ENCODE results near the gene TMEM190. TPM values are rescaled to one million over a fixed set of nuclear protein-coding genes. Genes with fewer than 3 reads are reported as not detected.

TMEM190 gene
- total RNA-seq, 4 donors from 2014 or later, result 2.7 TPM; not detected in 3

DNA sequence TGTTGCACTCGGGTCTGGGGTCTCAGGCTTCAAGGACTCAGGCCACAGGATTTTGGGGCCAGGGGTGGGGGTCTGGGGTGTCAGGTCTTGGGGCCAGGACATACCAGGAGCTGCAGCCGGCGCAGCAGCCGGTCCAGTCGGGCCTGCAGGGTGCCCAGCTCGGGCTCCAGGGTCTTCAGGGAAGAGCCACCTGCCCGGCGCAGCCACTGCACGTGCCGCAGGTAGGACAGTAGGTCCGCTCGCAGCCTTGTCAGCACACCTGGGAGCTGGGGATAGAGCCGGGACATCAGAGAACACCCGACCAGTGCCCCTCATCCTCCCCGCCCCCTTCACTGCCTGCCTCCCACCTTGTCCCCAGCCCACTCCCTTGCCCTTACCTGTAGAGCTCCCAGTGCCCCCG lies 8.5 kb upstream of the TMEM190 start:
- Histone ChIP-seq H3K4me3 (no peak overlapping the region), H3K9me3 (no peaks in the 10 kb centered on the region), H3K4me1 (peaks cover 0 to 21% (median 10%) of the 10 kb centered on the region in 4 donors), H3K36me3 (no peaks in the 10 kb centered on the region), H3K27ac (no peak overlapping the region), H3K27me3 (peaks cover 4 to 67% of the 10 kb centered on the region in 2 donors)
- TF ChIP-seq, protein P1, sequence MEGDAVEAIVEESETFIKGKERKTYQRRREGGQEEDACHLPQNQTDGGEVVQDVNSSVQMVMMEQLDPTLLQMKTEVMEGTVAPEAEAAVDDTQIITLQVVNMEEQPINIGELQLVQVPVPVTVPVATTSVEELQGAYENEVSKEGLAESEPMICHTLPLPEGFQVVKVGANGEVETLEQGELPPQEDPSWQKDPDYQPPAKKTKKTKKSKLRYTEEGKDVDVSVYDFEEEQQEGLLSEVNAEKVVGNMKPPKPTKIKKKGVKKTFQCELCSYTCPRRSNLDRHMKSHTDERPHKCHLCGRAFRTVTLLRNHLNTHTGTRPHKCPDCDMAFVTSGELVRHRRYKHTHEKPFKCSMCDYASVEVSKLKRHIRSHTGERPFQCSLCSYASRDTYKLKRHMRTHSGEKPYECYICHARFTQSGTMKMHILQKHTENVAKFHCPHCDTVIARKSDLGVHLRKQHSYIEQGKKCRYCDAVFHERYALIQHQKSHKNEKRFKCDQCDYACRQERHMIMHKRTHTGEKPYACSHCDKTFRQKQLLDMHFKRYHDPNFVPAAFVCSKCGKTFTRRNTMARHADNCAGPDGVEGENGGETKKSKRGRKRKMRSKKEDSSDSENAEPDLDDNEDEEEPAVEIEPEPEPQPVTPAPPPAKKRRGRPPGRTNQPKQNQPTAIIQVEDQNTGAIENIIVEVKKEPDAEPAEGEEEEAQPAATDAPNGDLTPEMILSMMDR (IDR thresholded peaks at IDR 0.05), result no peak
- TF ChIP-seq POLR2A (IDR thresholded peaks at IDR 0.05) (no peak), EP300 (IDR thresholded peaks at IDR 0.05) (no peak)
- 89 to 92% methylated on average over 14 to 15 of the region's 16 CpGs for WGBS, 2 donors
- no peak for DNase-seq (ENCODE audit: low spot score in 2 of 2)

DNA sequence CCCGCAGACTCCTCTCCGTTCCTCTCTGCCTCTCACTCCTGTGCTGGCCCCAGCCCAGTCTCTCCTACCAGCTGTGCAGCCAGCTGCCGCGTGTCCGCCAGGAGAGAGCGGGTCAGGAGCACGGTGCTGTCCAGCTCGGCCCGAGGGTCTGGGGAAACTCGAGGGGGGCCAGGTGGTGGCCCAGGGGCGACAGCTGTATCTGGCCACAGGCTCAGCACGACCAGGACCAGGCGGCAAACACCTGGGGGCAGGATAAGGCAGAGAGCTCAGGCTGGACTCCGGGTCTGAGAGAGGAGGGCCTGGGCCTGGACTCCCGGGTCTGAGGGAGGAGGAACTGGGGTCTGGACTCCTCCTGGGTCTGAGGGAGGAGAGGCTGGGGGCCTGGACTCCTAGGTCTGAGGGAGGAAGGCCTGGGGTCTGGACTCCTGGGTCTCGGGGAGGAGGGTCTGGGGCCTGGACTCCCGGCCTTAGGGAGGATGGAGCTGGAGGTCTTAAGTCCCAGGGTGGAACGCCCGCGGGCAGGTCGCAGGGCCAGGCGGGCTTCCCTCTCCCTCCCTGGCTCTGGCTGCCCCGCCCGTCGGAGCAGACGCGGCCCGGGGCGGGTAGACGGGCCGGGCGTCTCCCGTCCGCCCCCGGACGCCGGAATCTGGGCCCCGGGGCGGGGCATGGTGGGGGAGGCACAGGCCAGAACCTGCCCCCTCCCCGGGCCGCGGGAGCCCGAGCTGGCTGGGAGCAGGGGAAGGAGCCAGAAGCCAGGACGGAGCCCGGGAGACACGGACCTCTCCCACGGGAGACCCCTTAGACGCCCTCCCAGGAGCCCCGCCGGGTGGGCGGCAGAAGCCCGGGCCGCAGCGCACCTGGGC lies 7.7 kb upstream of the TMEM190 start:
- Histone ChIP-seq H3K36me3 (no peaks in the 10 kb centered on the region), H3K4me3 (peak overlapping the region in 2 of 4 donors; percentile 19), H3K4me1 (peaks cover 0 to 24% (median 10%) of the 10 kb centered on the region in 4 donors), H3K27me3 (peaks cover 4 to 76% of the 10 kb centered on the region in 2 donors), H3K27ac (no peak overlapping the region), H3K9me3 (no peaks in the 10 kb centered on the region)
- TF ChIP-seq EP300 (IDR thresholded peaks at IDR 0.05) (no peak), POLR2A (IDR thresholded peaks at IDR 0.05) (no peak)
- TF ChIP-seq, protein P1 (IDR thresholded peaks at IDR 0.05), result no peak
- no peak for DNase-seq (ENCODE audit: low spot score in 2 of 2)
- WGBS, 2 donors, result 22 to 37% methylated on average over 19 to 25 of the region's 54 CpGs

DNA sequence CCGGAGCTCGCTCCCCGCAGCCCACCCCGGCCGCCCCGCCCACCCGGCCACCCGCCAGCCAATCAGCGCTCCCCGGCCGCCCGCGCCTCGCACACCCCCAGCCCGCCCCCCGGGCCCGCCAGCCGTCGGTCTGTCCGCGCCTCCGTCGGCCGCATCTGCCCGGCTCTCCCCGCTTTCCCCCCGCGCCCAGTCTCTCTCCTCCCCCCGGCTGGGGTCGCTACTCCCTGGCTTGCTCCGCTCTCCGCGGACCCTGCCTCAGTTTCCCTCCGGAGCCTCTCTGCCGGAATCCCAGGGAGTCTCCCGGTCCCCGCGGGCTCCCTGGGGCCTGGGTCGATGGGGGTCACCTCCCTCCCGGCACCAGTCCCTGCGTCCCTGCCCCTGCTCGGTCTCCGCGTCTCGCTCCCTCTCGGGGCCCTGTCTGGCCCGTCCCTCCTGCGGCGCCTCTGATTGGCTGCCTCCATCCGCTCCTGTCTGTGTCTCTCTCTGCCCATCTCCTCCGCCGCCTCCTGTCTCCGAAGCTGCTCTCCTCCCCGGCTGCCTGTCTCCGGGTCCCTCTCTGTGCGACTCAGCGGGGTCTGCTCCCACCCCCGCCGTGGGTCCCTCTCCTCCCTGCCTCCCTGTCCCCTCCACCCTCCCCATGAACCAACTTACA lies 6.8 kb upstream of the TMEM190 start:
- peaks cover 0 to 32% (median 10%) of the 10 kb centered on the region in 4 donors for H3K4me1 ChIP-seq
- no peak for DNase-seq (ENCODE audit: low spot score in 2 of 2)
- H3K4me3 ChIP-seq, result peak overlapping the region in 2 of 4 donors; percentile 15 to 39
- no peak overlapping the region for H3K27ac ChIP-seq
- peaks cover 7 to 84% of the 10 kb centered on the region in 2 donors for H3K27me3 ChIP-seq
- TF ChIP-seq, protein P1 (IDR thresholded peaks at IDR 0.05), result no peak
- TF ChIP-seq EP300 (IDR thresholded peaks at IDR 0.05), result no peak
- no peak for TF ChIP-seq POLR2A (IDR thresholded peaks at IDR 0.05)
- 1 to 2% methylated on average over 25 to 29 of the region's 59 CpGs for WGBS, 2 donors
- no peaks in the 10 kb centered on the region for H3K36me3 ChIP-seq
- H3K9me3 ChIP-seq, result no peaks in the 10 kb centered on the region

DNA sequence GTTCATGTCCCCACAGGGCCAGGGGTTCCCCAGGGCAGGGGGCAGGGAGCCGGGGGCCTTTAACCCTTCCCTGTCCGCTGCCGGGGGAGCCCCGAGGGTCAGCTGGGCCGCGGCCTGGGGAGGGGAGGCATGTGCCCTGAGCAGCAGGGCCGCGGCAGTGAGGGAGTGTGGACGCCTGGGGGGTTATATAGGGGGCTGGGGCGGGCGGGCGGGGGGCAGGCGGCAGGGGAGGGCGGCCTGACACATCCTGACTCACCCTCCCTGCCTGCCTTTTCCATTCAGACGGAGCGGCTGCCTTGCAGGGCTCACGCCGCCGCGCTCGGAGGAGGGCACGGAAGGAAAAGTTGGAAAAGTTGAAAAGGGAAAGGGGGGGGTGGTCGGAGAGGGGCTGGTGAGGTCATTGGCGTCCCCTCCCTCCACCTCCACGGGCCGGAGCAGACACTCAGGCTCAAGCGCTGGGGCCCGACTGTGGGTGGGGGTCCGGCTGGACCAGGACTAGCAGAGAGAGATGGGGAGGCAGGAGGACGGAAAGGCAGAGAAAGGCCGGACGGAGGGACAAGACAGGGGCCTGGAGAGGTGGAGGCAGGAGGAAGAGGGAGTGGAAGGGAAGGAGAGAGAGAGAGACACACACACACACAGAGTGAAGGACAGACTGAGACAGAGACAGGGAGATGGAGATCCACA lies 6.2 kb upstream of the TMEM190 start, which contains the start of gene IL11:
Gene IL11, minus strand, starts transcription at position 159 of the 684 bp plus-strand sequence. Its CDS starts 153 bp downstream, at position 6.
- H3K27ac ChIP-seq, result no peak within 1 kb of the TSS
- 6 to 11% methylated on average over 30 to 32 of the region's 32 CpGs for WGBS, 2 donors
- peaks cover 0 to 32% (median 10%) of the 10 kb centered on the region in 4 donors for H3K4me1 ChIP-seq
- no peak for TF ChIP-seq POLR2A (IDR thresholded peaks at IDR 0.05)
- no peak for TF ChIP-seq EP300 (IDR thresholded peaks at IDR 0.05)
- TF ChIP-seq, protein P1 (IDR thresholded peaks at IDR 0.05), result no peak
- no peaks in the 10 kb centered on the region for H3K36me3 ChIP-seq
- peak within 1 kb of the TSS in 2 of 4 donors; percentile 19 to 39 for H3K4me3 ChIP-seq
- no peaks in the 10 kb centered on the region for H3K9me3 ChIP-seq
- DNase-seq (ENCODE audit: low spot score in 2 of 2), result no peak
- peaks cover 7 to 91% of the 10 kb centered on the region in 2 donors for H3K27me3 ChIP-seq

Data from tibial nerve (tissue), 4 donors.